Panc1 (cell line): Measurements from ENCODE around the gene TEF. TPM values are rescaled to one million over a fixed set of nuclear protein-coding genes. Genes with fewer than 3 reads are reported as not detected.
A peak's percentile ranks its signal among the peaks of the same experiment; 100 is the strongest.

ENCODE experiments used
- ATAC-seq: fragments of 200-7000 bp; cut with Tn5 transposase; 2 replicates; pipeline ENCODE4 v1.9.1; 2020; ENCODE audit warnings: mild to moderate bottlenecking, moderate library complexity
- BruUV-seq: library from RNA; stranded (reverse); fragments of 400-500 nt; replicated peaks from 2 replicates; lab custom pipeline; 2021; lab: Mats Ljungman, UMichigan
- CTCF ChIA-PET: fragments of 300-600 bp; sonication (Branson Sonifier 250); formaldehyde crosslinking; loops from one replicate; lab custom pipeline; 2022; ENCODE audit warnings: antibody characterized with exemption; lab: Charles Lee
- POLR2A ChIA-PET: fragments of 300-600 bp; sonication (Branson Sonifier 250); formaldehyde crosslinking; loops from one replicate; lab custom pipeline; 2022; ENCODE audit warnings: antibody characterized with exemption; lab: Charles Lee
- DNase-seq: peaks from one replicate; pipeline ENCODE4 v3.0.0-alpha.2; 2010; ENCODE audit warnings: low read depth, low spot score
- H3K27ac ChIP-seq: 2 replicates; pipeline ENCODE4 v1.5.1; 2011; ENCODE audit warnings: mild to moderate bottlenecking, low read length, inconsistent platforms
- H3K27me3 ChIP-seq: fragments of 200-500 bp; sonication (Bioruptor generic); 2 replicates; pipeline ENCODE4 v1.6.0; 2014; ENCODE audit warnings: low read length, inconsistent platforms; ENCODE audit not compliant: control insufficient read depth, insufficient read depth
- H3K36me3 ChIP-seq: fragments of 200-500 bp; sonication (Bioruptor generic); 2 replicates; pipeline ENCODE4 v1.5.1; 2014; ENCODE audit warnings: inconsistent platforms, mild to moderate bottlenecking, low read length, moderate library complexity; ENCODE audit not compliant: control insufficient read depth, insufficient read depth
- H3K4me1 ChIP-seq: 2 replicates; pipeline ENCODE4 v1.5.1; 2011; ENCODE audit warnings: inconsistent platforms, mild to moderate bottlenecking, low read length, moderate library complexity; ENCODE audit not compliant: control insufficient read depth, insufficient read depth
- H3K4me3 ChIP-seq, 2 experiments: 2 replicates each; pipeline ENCODE4 v1.5.1; 2011 to 2012; ENCODE audit warnings: low read depth in 2 of 2, low read length in 2 of 2, mild to moderate bottlenecking in 2 of 2, inconsistent platforms in 1 of 2, moderate library complexity in 1 of 2
- H3K9me3 ChIP-seq: fragments of 200-500 bp; sonication (Bioruptor generic); 2 replicates; pipeline ENCODE4 v1.5.1; 2014; ENCODE audit warnings: low read depth, mild to moderate bottlenecking, inconsistent platforms, low read length, moderate library complexity; ENCODE audit not compliant: control insufficient read depth, insufficient read depth
- POLR2AphosphoS5 ChIP-seq: IDR thresholded peaks from 2 replicates; pipeline ENCODE4 v1.6.1; 2012; ENCODE audit warnings: mild to moderate bottlenecking, low read depth, low read length, moderate library complexity
- REST ChIP-seq, 2 experiments: IDR thresholded peaks; 2 replicates each; pipeline ENCODE4 v1.6.1; 2011 to 2012; ENCODE audit warnings: low read depth in 2 of 2, control low read depth in 1 of 2, low read length in 1 of 2, mild to moderate bottlenecking in 1 of 2, moderate library complexity in 1 of 2; ENCODE audit not compliant: insufficient read depth in 1 of 2
- SIN3A ChIP-seq: IDR thresholded peaks from 2 replicates; pipeline ENCODE4 v1.6.1; 2012; ENCODE audit warnings: low read depth, mild to moderate bottlenecking, low read length, moderate library complexity, borderline replicate concordance; ENCODE audit not compliant: insufficient read depth
- TCF7L2 ChIP-seq: IDR thresholded peaks from 2 replicates; pipeline ENCODE4 v1.6.1; 2011; ENCODE audit warnings: mild to moderate bottlenecking, low read depth, low read length, inconsistent platforms
- in situ Hi-C: cut with HindIII; loops from 2 replicates; pipeline ENCODE4 v1.10.0; 2016; ENCODE audit warnings: low sequenced_read_pairs, low pct_unique_long_range_greater_than_20kb
- intact Hi-C: fragments of 100-400 bp; cut with micrococcal nuclease; formaldehyde crosslinking; loops from one replicate; pipeline ENCODE4 v1.10.0; 2022; ENCODE audit not compliant: unreplicated experiment
- total RNA-seq: library from RNA; stranded (reverse); gene quantifications from one replicate; pipeline ENCODE4 v1.2.1, GENCODE V29; 2021; ENCODE audit not compliant: unreplicated experiment
- TF ChIP-seq, protein P1 (sequence below): fragments of 450-650 bp; IDR thresholded peaks from 2 replicates; pipeline ENCODE4 v1.5.1; 2017; ENCODE audit warnings: mild to moderate bottlenecking

The TEF gene
- total RNA-seq, 1 experiment from 2014 or later = 7.8 TPM

- in situ Hi-C loops = no loop called here
- ChIA-PET CTCF (no interaction called here), POLR2A (no interaction called here)
- TF ChIP-seq SIN3A (no peak), TCF7L2 (no peak), POLR2AphosphoS5 (no peak), REST (IDR thresholded peaks at IDR 0.05; ENCODE audit: insufficient read depth in 1 of 2, low read depth in 2 of 2, low read length in 1 of 2) (no peak)
- TF ChIP-seq, protein P1, sequence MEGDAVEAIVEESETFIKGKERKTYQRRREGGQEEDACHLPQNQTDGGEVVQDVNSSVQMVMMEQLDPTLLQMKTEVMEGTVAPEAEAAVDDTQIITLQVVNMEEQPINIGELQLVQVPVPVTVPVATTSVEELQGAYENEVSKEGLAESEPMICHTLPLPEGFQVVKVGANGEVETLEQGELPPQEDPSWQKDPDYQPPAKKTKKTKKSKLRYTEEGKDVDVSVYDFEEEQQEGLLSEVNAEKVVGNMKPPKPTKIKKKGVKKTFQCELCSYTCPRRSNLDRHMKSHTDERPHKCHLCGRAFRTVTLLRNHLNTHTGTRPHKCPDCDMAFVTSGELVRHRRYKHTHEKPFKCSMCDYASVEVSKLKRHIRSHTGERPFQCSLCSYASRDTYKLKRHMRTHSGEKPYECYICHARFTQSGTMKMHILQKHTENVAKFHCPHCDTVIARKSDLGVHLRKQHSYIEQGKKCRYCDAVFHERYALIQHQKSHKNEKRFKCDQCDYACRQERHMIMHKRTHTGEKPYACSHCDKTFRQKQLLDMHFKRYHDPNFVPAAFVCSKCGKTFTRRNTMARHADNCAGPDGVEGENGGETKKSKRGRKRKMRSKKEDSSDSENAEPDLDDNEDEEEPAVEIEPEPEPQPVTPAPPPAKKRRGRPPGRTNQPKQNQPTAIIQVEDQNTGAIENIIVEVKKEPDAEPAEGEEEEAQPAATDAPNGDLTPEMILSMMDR = no peak
- BruUV-seq = no TSS peak
- peak overlapping the region; percentile 59; the same call in 1 of the 2 replicates for H3K27ac ChIP-seq
- DNase-seq (no peak), ATAC-seq (no peak)
- no peaks in the 10 kb centered on the region for H3K36me3 ChIP-seq
- H3K4me1 ChIP-seq = peaks cover 10% of the 10 kb centered on the region
- no peaks in the 10 kb centered on the region for H3K9me3 ChIP-seq
- peak overlapping the region; percentile 54 to 66 for H3K4me3 ChIP-seq
- intact Hi-C loops = no loop called here
- H3K27me3 ChIP-seq = no peaks in the 10 kb centered on the region
Observed at GRCh38 chr22:41382610-41383009, 868 bp downstream of the TEF start.

DNA sequence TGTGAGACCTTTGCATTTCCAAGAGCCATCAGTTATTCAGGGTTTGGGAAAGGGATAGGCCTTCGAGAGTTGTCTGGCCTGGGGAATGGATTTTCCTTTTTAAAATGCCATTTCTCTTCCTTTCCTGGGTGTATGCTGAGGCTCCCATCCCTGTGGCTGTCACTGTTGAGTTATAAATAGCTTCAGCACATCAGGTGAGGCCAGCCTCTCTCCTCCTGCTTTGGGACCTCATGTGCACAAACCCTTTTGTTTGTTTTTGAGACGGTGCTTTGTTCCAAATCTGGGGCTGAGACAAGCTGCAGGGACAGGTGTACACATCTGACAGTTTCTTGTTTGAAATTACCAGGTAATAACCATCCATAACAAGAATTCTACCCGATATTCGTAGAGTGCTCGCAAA lies 1.3 kb downstream of the TEF start:
- H3K27ac ChIP-seq = no peak overlapping the region
- TSS peak; percentile 76 for BruUV-seq
- no peak for DNase-seq
- no peaks in the 10 kb centered on the region for H3K27me3 ChIP-seq
- no peak for ATAC-seq
- H3K4me3 ChIP-seq = peak overlapping the region; percentile 54 to 66
- POLR2A ChIA-PET = no interaction called here
- intact Hi-C loops = no loop called here
- CTCF ChIA-PET = no interaction called here
- in situ Hi-C loops = no loop called here
- no peaks in the 10 kb centered on the region for H3K36me3 ChIP-seq
- peaks cover 10% of the 10 kb centered on the region for H3K4me1 ChIP-seq
- no peaks in the 10 kb centered on the region for H3K9me3 ChIP-seq
- TF ChIP-seq REST (IDR thresholded peaks at IDR 0.05; ENCODE audit: insufficient read depth in 1 of 2, low read depth in 2 of 2, low read length in 1 of 2) (no peak), TCF7L2 (no peak), POLR2AphosphoS5 (no peak), SIN3A (no peak)
- TF ChIP-seq, protein P1 = no peak
